Measurements from ENCODE around the gene APOBEC3H.
A peak's percentile ranks its signal among the peaks of the same experiment; 100 is the strongest.
"Not testable (repeated sequence)": the region's sequence is repeated elsewhere in the genome, so short reads cannot be mapped to it uniquely, and the experiment has no call there.

Gene APOBEC3H

DNA sequence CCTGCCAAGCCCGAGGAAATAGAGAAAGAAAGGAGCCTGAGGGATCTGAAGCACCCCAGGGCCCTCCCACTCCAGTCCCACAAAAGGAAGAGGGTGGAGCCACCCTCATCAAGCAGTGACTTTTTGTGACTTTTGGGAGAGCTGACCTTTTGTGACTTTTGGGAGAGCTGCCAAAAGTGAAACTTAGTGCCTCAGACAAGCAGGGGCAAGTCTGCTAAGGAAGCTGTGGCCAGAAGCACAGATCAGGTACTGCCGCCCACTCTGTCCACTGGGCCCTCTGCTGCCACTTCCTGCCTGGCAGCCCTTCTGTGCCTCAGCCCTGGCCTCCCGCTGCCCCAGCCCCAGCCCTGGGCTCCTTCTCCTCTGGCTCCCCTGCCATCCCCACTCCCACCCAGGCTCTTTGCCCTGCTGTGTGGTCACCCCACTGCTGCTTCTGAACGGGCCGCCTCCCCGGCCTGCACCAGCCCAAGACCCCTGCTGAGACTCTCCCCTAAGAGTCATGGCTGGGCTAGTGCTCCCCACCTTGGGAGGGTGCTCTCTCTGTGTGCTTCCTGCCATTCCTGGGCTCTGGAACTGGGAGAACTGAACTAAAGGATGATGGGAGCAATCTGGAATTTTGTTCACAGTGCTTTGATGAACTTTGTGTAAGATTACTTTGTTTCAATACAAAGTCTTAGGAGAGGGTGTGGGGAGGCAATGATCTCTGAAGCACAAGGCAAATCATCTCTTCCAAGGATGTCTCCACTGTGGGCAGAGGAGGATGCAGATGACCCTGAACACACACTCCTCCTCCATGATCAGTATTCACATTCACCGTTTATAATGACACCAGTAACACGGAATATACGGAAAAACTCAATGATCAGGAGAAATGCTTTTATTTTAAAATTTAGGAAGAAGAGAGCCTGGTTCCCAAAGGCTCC lies at the start of gene APOBEC3H:
TSS of gene APOBEC3H (plus strand) at position 147 of the 923 bp plus-strand sequence. CDS start 3,035 bp downstream, outside the sequence.
- no peaks in the 10 kb centered on the region for H3K9me3 ChIP-seq (ENCODE audit: control insufficient read depth, insufficient read depth, low read length)
- no peaks in the 10 kb centered on the region for H3K79me2 ChIP-seq (ENCODE audit: control insufficient read depth, low read length)
- H3K36me3 ChIP-seq (ENCODE audit: control insufficient read depth, low read length), result no peaks in the 10 kb centered on the region
- 0 out of 2 replicates have a peak, but pooled peaks cover 2% of the 10 kb centered on the region for H3F3A ChIP-seq (ENCODE audit: control insufficient read depth, insufficient read depth)
- H3K27ac ChIP-seq (ENCODE audit: low read depth, low read length), result no peak within 1 kb of the TSS
- TF ChIP-seq, protein P1, sequence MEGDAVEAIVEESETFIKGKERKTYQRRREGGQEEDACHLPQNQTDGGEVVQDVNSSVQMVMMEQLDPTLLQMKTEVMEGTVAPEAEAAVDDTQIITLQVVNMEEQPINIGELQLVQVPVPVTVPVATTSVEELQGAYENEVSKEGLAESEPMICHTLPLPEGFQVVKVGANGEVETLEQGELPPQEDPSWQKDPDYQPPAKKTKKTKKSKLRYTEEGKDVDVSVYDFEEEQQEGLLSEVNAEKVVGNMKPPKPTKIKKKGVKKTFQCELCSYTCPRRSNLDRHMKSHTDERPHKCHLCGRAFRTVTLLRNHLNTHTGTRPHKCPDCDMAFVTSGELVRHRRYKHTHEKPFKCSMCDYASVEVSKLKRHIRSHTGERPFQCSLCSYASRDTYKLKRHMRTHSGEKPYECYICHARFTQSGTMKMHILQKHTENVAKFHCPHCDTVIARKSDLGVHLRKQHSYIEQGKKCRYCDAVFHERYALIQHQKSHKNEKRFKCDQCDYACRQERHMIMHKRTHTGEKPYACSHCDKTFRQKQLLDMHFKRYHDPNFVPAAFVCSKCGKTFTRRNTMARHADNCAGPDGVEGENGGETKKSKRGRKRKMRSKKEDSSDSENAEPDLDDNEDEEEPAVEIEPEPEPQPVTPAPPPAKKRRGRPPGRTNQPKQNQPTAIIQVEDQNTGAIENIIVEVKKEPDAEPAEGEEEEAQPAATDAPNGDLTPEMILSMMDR (IDR thresholded peaks at IDR 0.05; ENCODE audit: low read depth, low read length, poor library complexity, severe bottlenecking), result no peak
- no peak for TF ChIP-seq EZH2phosphoT487 (IDR thresholded peaks at IDR 0.05; ENCODE audit: borderline replicate concordance, low read length)
- peaks cover 30% of the 10 kb centered on the region for H3K4me1 ChIP-seq (ENCODE audit: control insufficient read depth, low read length)
- no peaks in the 10 kb centered on the region for H3K27me3 ChIP-seq (ENCODE audit: control insufficient read depth, low read length)
- H3K4me2 ChIP-seq (ENCODE audit: low read length), result peak within 1 kb of the TSS; percentile 29
- no peaks in the 10 kb centered on the region for H4K20me1 ChIP-seq (ENCODE audit: control insufficient read depth, insufficient read depth, low read depth, low read length)
- H3K9me2 ChIP-seq (replicated peaks; ENCODE audit: control insufficient read depth, low read length), result no peaks in the 10 kb centered on the region
- peak within 1 kb of the TSS; percentile 9; the same call in 1 of the 2 replicates for H3K4me3 ChIP-seq (ENCODE audit: low read length)

DNA sequence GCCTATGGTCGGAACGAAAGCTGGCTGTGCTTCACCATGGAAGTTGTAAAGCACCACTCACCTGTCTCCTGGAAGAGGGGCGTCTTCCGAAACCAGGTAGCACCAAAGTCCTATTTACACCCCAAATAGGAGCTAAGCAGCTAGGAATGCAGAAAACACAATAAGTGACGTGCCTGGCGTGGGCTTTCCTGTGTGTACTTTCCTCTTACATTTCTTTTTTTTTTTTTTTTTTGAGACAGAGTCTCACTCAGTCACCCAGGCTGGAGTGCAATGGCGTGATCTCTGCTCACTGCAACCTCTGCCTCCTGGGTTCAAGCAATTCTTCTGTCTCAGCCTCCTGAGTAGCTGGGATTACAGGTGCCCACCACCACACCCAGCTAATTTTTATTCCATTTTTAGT lies 47.6 kb upstream of the APOBEC3H start:
- H3K9me2 ChIP-seq (replicated peaks; ENCODE audit: control insufficient read depth, low read length); H3K27me3 ChIP-seq (ENCODE audit: control insufficient read depth, low read length); H3K36me3 ChIP-seq (ENCODE audit: control insufficient read depth, low read length); H3K4me1 ChIP-seq (ENCODE audit: control insufficient read depth, low read length); H3K4me3 ChIP-seq (ENCODE audit: low read length); H3F3A ChIP-seq (ENCODE audit: control insufficient read depth, insufficient read depth); H3K79me2 ChIP-seq (ENCODE audit: control insufficient read depth, low read length); H4K20me1 ChIP-seq (ENCODE audit: control insufficient read depth, insufficient read depth, low read depth, low read length); H3K4me2 ChIP-seq (ENCODE audit: low read length); H3K9me3 ChIP-seq (ENCODE audit: control insufficient read depth, insufficient read depth, low read length); H3K27ac ChIP-seq (ENCODE audit: low read depth, low read length): not testable (repeated sequence)

DNA sequence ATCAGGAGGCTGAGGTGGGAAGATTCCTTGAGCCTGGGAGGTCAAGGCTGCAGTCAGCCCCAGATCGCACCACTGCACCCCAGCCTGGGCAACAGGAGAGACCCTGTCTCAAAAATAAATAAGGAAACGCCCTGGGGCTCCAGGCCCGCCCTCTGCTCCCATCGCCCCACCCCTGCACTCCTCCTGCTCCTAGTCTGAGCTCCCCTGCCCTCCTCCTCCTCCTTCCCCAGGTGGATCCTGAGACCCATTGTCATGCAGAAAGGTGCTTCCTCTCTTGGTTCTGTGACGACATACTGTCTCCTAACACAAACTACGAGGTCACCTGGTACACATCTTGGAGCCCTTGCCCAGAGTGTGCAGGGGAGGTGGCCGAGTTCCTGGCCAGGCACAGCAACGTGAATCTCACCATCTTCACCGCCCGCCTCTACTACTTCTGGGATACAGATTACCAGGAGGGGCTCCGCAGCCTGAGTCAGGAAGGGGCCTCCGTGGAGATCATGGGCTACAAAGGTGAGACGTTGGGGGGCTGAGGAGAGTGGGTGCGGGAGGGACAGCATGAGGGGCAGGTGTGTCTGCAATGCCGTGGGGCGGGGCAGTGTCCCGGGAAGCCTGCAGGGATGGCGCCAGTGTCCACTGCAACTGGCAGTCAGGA lies 45.1 kb upstream of the APOBEC3H start:
- H3K27ac ChIP-seq (ENCODE audit: low read depth, low read length); H3K9me2 ChIP-seq (replicated peaks; ENCODE audit: control insufficient read depth, low read length); H3K36me3 ChIP-seq (ENCODE audit: control insufficient read depth, low read length); H3K79me2 ChIP-seq (ENCODE audit: control insufficient read depth, low read length); H3F3A ChIP-seq (ENCODE audit: control insufficient read depth, insufficient read depth); H3K9me3 ChIP-seq (ENCODE audit: control insufficient read depth, insufficient read depth, low read length); H3K4me2 ChIP-seq (ENCODE audit: low read length); H3K27me3 ChIP-seq (ENCODE audit: control insufficient read depth, low read length); H4K20me1 ChIP-seq (ENCODE audit: control insufficient read depth, insufficient read depth, low read depth, low read length); H3K4me3 ChIP-seq (ENCODE audit: low read length): not testable (repeated sequence)
- H3K4me1 ChIP-seq (ENCODE audit: control insufficient read depth, low read length), result peaks cover 10% of the 10 kb centered on the region

DNA sequence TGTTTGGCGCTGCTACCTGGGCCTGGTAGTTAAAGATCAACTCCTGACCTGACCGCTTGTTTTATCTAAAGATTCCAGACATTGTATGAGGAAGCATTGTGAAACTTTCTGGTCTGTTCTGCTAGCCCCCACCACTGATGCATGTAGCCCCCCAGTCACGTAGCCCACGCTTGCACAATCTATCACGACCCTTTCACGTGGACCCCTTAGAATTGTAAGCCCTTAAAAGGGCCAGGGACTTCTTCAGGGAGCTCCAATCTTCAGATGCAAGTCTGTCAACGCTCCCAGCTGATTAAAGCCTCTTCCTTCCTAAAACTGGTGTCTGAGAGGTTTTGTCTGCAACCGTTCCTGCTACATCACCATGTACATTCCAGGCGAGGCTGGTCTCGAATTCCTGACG lies 41.4 kb upstream of the APOBEC3H start:
- Histone ChIP-seq H3K4me3 (ENCODE audit: low read length) (no peak overlapping the region), H4K20me1 (ENCODE audit: control insufficient read depth, insufficient read depth, low read depth, low read length) (no peaks in the 10 kb centered on the region), H3K27ac (ENCODE audit: low read depth, low read length) (no peak overlapping the region), H3K4me1 (ENCODE audit: control insufficient read depth, low read length) (peaks cover 16% of the 10 kb centered on the region), H3K27me3 (ENCODE audit: control insufficient read depth, low read length) (no peaks in the 10 kb centered on the region), H3K79me2 (ENCODE audit: control insufficient read depth, low read length) (no peaks in the 10 kb centered on the region), H3K9me2 (replicated peaks; ENCODE audit: control insufficient read depth, low read length) (no peaks in the 10 kb centered on the region), H3K4me2 (ENCODE audit: low read length) (no peak overlapping the region), H3K9me3 (ENCODE audit: control insufficient read depth, insufficient read depth, low read length) (no peaks in the 10 kb centered on the region), H3K36me3 (ENCODE audit: control insufficient read depth, low read length) (no peaks in the 10 kb centered on the region), H3F3A (ENCODE audit: control insufficient read depth, insufficient read depth) (no peaks in the 10 kb centered on the region)
- TF ChIP-seq EZH2phosphoT487 (IDR thresholded peaks at IDR 0.05; ENCODE audit: borderline replicate concordance, low read length), result no peak
- TF ChIP-seq, protein P1 (IDR thresholded peaks at IDR 0.05; ENCODE audit: low read depth, low read length, poor library complexity, severe bottlenecking), result no peak

DNA sequence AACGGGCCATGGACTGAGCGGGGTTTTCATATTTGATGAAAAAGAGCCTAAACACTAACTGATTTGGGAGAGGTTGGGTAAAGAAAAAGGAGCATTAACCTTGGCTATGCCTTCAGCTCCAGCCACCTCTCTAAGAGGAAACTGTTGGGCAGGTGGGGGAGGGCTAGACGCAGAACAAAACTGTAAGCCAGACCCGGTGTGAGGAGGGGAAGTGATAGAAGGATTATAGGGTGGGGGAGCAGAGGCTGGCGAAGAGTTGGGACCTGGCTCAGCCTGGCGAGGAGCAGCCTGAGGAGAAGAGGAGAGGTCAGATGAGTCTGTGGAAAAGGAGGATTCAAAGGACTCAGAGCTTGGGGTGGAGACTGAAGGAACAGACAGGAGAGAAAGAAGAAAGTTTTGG lies 35.8 kb upstream of the APOBEC3H start:
- not testable (repeated sequence) for H4K20me1 ChIP-seq (ENCODE audit: control insufficient read depth, insufficient read depth, low read depth, low read length); H3K9me2 ChIP-seq (replicated peaks; ENCODE audit: control insufficient read depth, low read length); H3K27ac ChIP-seq (ENCODE audit: low read depth, low read length); H3K36me3 ChIP-seq (ENCODE audit: control insufficient read depth, low read length); H3K9me3 ChIP-seq (ENCODE audit: control insufficient read depth, insufficient read depth, low read length); H3K27me3 ChIP-seq (ENCODE audit: control insufficient read depth, low read length); H3K79me2 ChIP-seq (ENCODE audit: control insufficient read depth, low read length)
- Histone ChIP-seq H3F3A (ENCODE audit: control insufficient read depth, insufficient read depth) (peaks cover 23% of the 10 kb centered on the region), H3K4me1 (ENCODE audit: control insufficient read depth, low read length) (peaks cover 69% of the 10 kb centered on the region), H3K4me2 (ENCODE audit: low read length) (peak overlapping the region; percentile 49), H3K4me3 (ENCODE audit: low read length) (0 out of 2 replicates have a peak overlapping the region, but pooled peaks have one; percentile 2)

DNA sequence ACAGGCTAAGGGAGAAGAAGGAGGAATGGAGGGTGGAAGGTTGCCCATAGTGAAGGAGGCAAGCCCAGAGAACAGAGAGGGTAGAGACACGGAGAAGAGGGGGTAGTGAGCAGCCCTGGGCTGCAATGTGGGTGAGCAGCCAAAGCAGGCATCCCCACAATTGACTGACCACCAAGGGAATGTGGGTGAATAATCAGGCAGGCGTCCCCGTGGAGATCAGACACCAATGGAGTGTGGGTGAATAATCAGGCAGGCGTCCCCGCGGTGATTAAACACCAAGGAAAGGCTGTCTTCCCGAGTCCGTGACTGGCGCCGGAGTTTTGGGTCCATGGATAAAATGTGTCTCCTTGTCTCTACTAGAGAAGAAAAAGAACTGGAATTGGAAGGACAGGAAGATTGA lies 35.1 kb upstream of the APOBEC3H start:
- not testable (repeated sequence) for H3K27ac ChIP-seq (ENCODE audit: low read depth, low read length); H3K9me2 ChIP-seq (replicated peaks; ENCODE audit: control insufficient read depth, low read length); H3K27me3 ChIP-seq (ENCODE audit: control insufficient read depth, low read length); H3K79me2 ChIP-seq (ENCODE audit: control insufficient read depth, low read length); H3K9me3 ChIP-seq (ENCODE audit: control insufficient read depth, insufficient read depth, low read length); H3K4me3 ChIP-seq (ENCODE audit: low read length); H4K20me1 ChIP-seq (ENCODE audit: control insufficient read depth, insufficient read depth, low read depth, low read length); H3K36me3 ChIP-seq (ENCODE audit: control insufficient read depth, low read length)
- Histone ChIP-seq H3K4me2 (ENCODE audit: low read length) (peak overlapping the region; percentile 49), H3F3A (ENCODE audit: control insufficient read depth, insufficient read depth) (peaks cover 28% of the 10 kb centered on the region), H3K4me1 (ENCODE audit: control insufficient read depth, low read length) (peaks cover 69% of the 10 kb centered on the region)
